ENCODE measurements around the gene MIDN. TPM values are rescaled to one million over a fixed set of nuclear protein-coding genes. Genes with fewer than 3 reads are reported as not detected.
A peak's percentile ranks its signal among the peaks of the same experiment; 100 is the strongest.

Gene MIDN
- total RNA-seq, 1 donor from 2014 or later, result 60.5 TPM

DNA sequence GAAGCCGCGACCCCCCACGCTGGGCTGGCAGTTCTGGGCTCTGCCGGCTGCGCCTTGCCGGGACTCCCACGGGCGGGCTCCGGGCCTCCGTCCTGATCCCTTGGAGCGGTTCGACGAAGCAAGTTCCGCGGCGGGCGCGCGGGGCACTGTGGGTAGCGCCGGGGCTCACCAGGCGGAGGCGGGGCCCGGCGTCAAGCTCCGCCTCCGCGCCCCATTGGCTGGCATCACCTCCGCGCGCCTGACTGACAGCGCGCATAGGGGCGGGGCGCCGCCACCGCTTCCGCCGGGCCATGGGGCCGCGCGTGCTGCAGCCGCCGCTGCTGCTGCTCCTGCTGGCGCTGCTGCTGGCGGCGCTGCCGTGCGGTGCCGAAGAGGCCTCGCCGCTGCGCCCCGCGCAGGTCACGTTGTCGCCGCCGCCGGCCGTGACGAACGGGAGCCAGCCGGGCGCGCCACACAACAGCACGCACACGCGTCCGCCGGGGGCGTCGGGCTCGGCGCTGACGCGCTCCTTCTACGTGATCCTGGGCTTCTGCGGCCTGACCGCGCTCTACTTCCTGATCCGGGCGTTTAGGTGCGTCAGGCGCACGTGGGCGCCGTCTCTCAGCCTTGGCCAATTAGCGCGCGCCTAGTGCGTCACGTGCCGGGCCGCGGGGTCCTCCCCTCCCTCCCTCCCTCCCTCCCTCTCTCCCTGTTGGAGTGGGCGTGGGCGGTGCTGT, 27.0 kb downstream of the MIDN start, which contains the start of gene FAM174C:
Gene FAM174C, plus strand, starts transcription at position 271 of the 716 bp plus-strand sequence. Its CDS starts 20 bp downstream, at position 291.
- Histone ChIP-seq H3K4me1 (peaks cover 71% of the 10 kb centered on the region), H3K36me3 (peaks cover 55% of the 10 kb centered on the region)

GRCh38 chr19:1275976-1276627, 27.7 kb downstream of the MIDN start:
- intact Hi-C loops (cut with micrococcal nuclease), result no loop called here
- peak overlapping the region; percentile 100 for H3K27ac ChIP-seq (replicated peaks)
- DNase-seq, result no peak
- H3K4me1 ChIP-seq, result peaks cover 64% of the 10 kb centered on the region
- no peaks in the 10 kb centered on the region for H3K27me3 ChIP-seq (ENCODE audit: low read depth)
- H3K9me3 ChIP-seq (replicated peaks), result no peaks in the 10 kb centered on the region
- H3K4me3 ChIP-seq, result peak overlapping the region; percentile 86
- TF ChIP-seq, protein P1, sequence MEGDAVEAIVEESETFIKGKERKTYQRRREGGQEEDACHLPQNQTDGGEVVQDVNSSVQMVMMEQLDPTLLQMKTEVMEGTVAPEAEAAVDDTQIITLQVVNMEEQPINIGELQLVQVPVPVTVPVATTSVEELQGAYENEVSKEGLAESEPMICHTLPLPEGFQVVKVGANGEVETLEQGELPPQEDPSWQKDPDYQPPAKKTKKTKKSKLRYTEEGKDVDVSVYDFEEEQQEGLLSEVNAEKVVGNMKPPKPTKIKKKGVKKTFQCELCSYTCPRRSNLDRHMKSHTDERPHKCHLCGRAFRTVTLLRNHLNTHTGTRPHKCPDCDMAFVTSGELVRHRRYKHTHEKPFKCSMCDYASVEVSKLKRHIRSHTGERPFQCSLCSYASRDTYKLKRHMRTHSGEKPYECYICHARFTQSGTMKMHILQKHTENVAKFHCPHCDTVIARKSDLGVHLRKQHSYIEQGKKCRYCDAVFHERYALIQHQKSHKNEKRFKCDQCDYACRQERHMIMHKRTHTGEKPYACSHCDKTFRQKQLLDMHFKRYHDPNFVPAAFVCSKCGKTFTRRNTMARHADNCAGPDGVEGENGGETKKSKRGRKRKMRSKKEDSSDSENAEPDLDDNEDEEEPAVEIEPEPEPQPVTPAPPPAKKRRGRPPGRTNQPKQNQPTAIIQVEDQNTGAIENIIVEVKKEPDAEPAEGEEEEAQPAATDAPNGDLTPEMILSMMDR (IDR thresholded peaks at IDR 0.05; ENCODE audit: borderline replicate concordance), result no peak
- H3K36me3 ChIP-seq, result peaks cover 49% of the 10 kb centered on the region

More for the DNA sequence above, 27.0 kb downstream of the MIDN start, which contains the start of gene FAM174C:
- Histone ChIP-seq H3K9me3 (replicated peaks) (no peaks in the 10 kb centered on the region), H3K27ac (replicated peaks) (peak within 1 kb of the TSS; percentile 100), H3K27me3 (ENCODE audit: low read depth) (no peaks in the 10 kb centered on the region), H3K4me3 (peak within 1 kb of the TSS; percentile 86)
- peak; percentile 95 for DNase-seq
- intact Hi-C loops (cut with micrococcal nuclease), result no loop called here
- TF ChIP-seq, protein P1 (IDR thresholded peaks at IDR 0.05; ENCODE audit: borderline replicate concordance), result no peak

- intact Hi-C loops (cut with micrococcal nuclease), result no loop called here
- Histone ChIP-seq H3K27me3 (ENCODE audit: low read depth) (no peaks in the 10 kb centered on the region), H3K36me3 (peaks cover 44% of the 10 kb centered on the region), H3K9me3 (replicated peaks) (no peaks in the 10 kb centered on the region), H3K27ac (replicated peaks) (peak overlapping the region; percentile 100), H3K4me1 (peaks cover 59% of the 10 kb centered on the region), H3K4me3 (peak overlapping the region; percentile 86)
- TF ChIP-seq, protein P1 (IDR thresholded peaks at IDR 0.05; ENCODE audit: borderline replicate concordance), result no peak
- DNase-seq, result no peak
Measured at GRCh38 chr19:1276628-1277022, 28.2 kb downstream of the MIDN start.

- Histone ChIP-seq H3K27me3 (ENCODE audit: low read depth) (no peaks in the 10 kb centered on the region), H3K4me1 (peaks cover 55% of the 10 kb centered on the region), H3K9me3 (replicated peaks) (no peaks in the 10 kb centered on the region), H3K4me3 (no peak overlapping the region), H3K36me3 (peaks cover 40% of the 10 kb centered on the region), H3K27ac (replicated peaks) (no peak overlapping the region)
- TF ChIP-seq, protein P1 (IDR thresholded peaks at IDR 0.05; ENCODE audit: borderline replicate concordance), result no peak
- intact Hi-C loops (cut with micrococcal nuclease), result no loop called here
- DNase-seq, result no peak
Measured at GRCh38 chr19:1277061-1277460, 28.7 kb downstream of the MIDN start.

DNA sequence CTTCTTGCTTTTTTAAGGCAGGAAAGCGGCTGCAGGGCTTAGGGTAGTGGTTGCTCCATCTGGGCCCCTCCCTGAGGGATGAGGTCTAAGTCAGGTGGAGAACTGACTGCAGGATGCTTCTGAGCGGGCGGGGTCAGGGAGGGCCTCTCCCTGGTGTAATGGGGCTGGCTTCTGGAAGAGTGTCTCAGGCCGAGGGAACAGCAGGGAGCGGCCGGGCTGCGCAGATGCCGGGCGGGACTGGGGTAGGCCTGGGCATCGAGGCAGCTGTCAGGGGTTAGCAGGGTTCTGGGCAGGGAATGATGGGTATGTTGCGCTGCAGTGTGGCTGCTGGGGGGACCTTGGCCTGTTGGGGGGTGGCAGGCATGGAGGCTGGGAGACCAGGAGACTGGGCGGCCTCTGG, 29.7 kb downstream of the MIDN start:
- Histone ChIP-seq H3K36me3 (peaks cover 30% of the 10 kb centered on the region), H3K9me3 (replicated peaks) (no peaks in the 10 kb centered on the region), H3K4me1 (peaks cover 44% of the 10 kb centered on the region), H3K27ac (replicated peaks) (no peak overlapping the region), H3K4me3 (no peak overlapping the region), H3K27me3 (ENCODE audit: low read depth) (peaks cover 5% of the 10 kb centered on the region)
- DNase-seq, result no peak
- intact Hi-C loops (cut with micrococcal nuclease), result no loop called here
- TF ChIP-seq, protein P1 (IDR thresholded peaks at IDR 0.05; ENCODE audit: borderline replicate concordance), result no peak
